ENCODE results near the gene TRH.
"Not testable (repeated sequence)": the region's sequence is repeated elsewhere in the genome, so short reads cannot be mapped to it uniquely, and the experiment has no call there.

Gene TRH

GRCh38 chr3:130014526-130014925, 40.0 kb downstream of the TRH start:
- Histone ChIP-seq H3K36me3 (ENCODE audit: insufficient read depth, low read length) (no peaks in the 10 kb centered on the region), H3K4me3 (ENCODE audit: low read depth, low read length, poor library complexity, severe bottlenecking) (no peak overlapping the region), H4K20me1 (ENCODE audit: insufficient read depth, low read length) (no peaks in the 10 kb centered on the region), H3K9me3 (ENCODE audit: low read length) (no peaks in the 10 kb centered on the region), H3K79me2 (ENCODE audit: insufficient read depth, low read length) (no peaks in the 10 kb centered on the region), H3K9me2 (ENCODE audit: low read depth, low read length) (no peaks in the 10 kb centered on the region), H3K4me2 (ENCODE audit: low read length) (no peak overlapping the region), H2AFZ (ENCODE audit: low read length) (no peak overlapping the region), H3F3A (ENCODE audit: insufficient read depth, low read length) (no peaks in the 10 kb centered on the region), H3K9ac (ENCODE audit: low read length) (no peak overlapping the region), H3K27ac (ENCODE audit: low read depth, low read length, poor library complexity, severe bottlenecking) (no peak overlapping the region), H3K27me3 (ENCODE audit: insufficient read depth, low read length) (no peaks in the 10 kb centered on the region), H3K4me1 (ENCODE audit: insufficient read depth, low read length, severe bottlenecking) (no peaks in the 10 kb centered on the region)
- TF ChIP-seq CTCF (IDR thresholded peaks at IDR 0.05; ENCODE audit: low read length) (no peak), EZH2 (IDR thresholded peaks at IDR 0.05; ENCODE audit: borderline replicate concordance, low read length) (no peak)

GRCh38 chr3:130017661-130018060, 43.1 kb downstream of the TRH start:
- H3K4me1 ChIP-seq (ENCODE audit: insufficient read depth, low read length, severe bottlenecking); H3K4me2 ChIP-seq (ENCODE audit: low read length); H3K4me3 ChIP-seq (ENCODE audit: low read depth, low read length, poor library complexity, severe bottlenecking); H3K27ac ChIP-seq (ENCODE audit: low read depth, low read length, poor library complexity, severe bottlenecking); H4K20me1 ChIP-seq (ENCODE audit: insufficient read depth, low read length); H3F3A ChIP-seq (ENCODE audit: insufficient read depth, low read length); H2AFZ ChIP-seq (ENCODE audit: low read length); H3K79me2 ChIP-seq (ENCODE audit: insufficient read depth, low read length); H3K9me2 ChIP-seq (ENCODE audit: low read depth, low read length); H3K9ac ChIP-seq (ENCODE audit: low read length); H3K36me3 ChIP-seq (ENCODE audit: insufficient read depth, low read length); H3K9me3 ChIP-seq (ENCODE audit: low read length); H3K27me3 ChIP-seq (ENCODE audit: insufficient read depth, low read length): not testable (repeated sequence)

GRCh38 chr3:130026146-130026829, 51.8 kb downstream of the TRH start:
- not testable (repeated sequence) for H3K27me3 ChIP-seq (ENCODE audit: insufficient read depth, low read length); H4K20me1 ChIP-seq (ENCODE audit: insufficient read depth, low read length); H3F3A ChIP-seq (ENCODE audit: insufficient read depth, low read length); H3K4me3 ChIP-seq (ENCODE audit: low read depth, low read length, poor library complexity, severe bottlenecking); H3K4me1 ChIP-seq (ENCODE audit: insufficient read depth, low read length, severe bottlenecking); H3K9ac ChIP-seq (ENCODE audit: low read length); H2AFZ ChIP-seq (ENCODE audit: low read length); H3K9me3 ChIP-seq (ENCODE audit: low read length); H3K9me2 ChIP-seq (ENCODE audit: low read depth, low read length); H3K4me2 ChIP-seq (ENCODE audit: low read length); H3K79me2 ChIP-seq (ENCODE audit: insufficient read depth, low read length); H3K27ac ChIP-seq (ENCODE audit: low read depth, low read length, poor library complexity, severe bottlenecking); H3K36me3 ChIP-seq (ENCODE audit: insufficient read depth, low read length)
- peak; percentile 48 for TF ChIP-seq CTCF (IDR thresholded peaks at IDR 0.05; ENCODE audit: low read length)

GRCh38 chr3:130027437-130027836, 52.9 kb downstream of the TRH start:
- H3K9ac ChIP-seq (ENCODE audit: low read length); H3K36me3 ChIP-seq (ENCODE audit: insufficient read depth, low read length); H2AFZ ChIP-seq (ENCODE audit: low read length): not testable (repeated sequence)

More at GRCh38 chr3:130027437-130027836, 52.9 kb downstream of the TRH start:
- H3K27ac ChIP-seq (ENCODE audit: low read depth, low read length, poor library complexity, severe bottlenecking); H3F3A ChIP-seq (ENCODE audit: insufficient read depth, low read length); H3K4me1 ChIP-seq (ENCODE audit: insufficient read depth, low read length, severe bottlenecking); H3K27me3 ChIP-seq (ENCODE audit: insufficient read depth, low read length); H3K4me3 ChIP-seq (ENCODE audit: low read depth, low read length, poor library complexity, severe bottlenecking); H3K4me2 ChIP-seq (ENCODE audit: low read length); H4K20me1 ChIP-seq (ENCODE audit: insufficient read depth, low read length); H3K79me2 ChIP-seq (ENCODE audit: insufficient read depth, low read length); H3K9me2 ChIP-seq (ENCODE audit: low read depth, low read length); H3K9me3 ChIP-seq (ENCODE audit: low read length): not testable (repeated sequence)
